Activated naive CD8-positive, alpha-beta T cell treated with anti-CD3 and anti-CD28 coated beads, Interleukin-2, amount 50 U/mL, for 16 hours (primary cell): Measurements from ENCODE around the gene ACSF2.
A peak's percentile ranks its signal among the peaks of the same experiment; 100 is the strongest.

Source experiments
- DNase-seq: peaks from one replicate; pipeline ENCODE4 v3.0.0-alpha.2; 2020; ENCODE audit warnings: low read depth, low spot score

ACSF2 gene

DNA sequence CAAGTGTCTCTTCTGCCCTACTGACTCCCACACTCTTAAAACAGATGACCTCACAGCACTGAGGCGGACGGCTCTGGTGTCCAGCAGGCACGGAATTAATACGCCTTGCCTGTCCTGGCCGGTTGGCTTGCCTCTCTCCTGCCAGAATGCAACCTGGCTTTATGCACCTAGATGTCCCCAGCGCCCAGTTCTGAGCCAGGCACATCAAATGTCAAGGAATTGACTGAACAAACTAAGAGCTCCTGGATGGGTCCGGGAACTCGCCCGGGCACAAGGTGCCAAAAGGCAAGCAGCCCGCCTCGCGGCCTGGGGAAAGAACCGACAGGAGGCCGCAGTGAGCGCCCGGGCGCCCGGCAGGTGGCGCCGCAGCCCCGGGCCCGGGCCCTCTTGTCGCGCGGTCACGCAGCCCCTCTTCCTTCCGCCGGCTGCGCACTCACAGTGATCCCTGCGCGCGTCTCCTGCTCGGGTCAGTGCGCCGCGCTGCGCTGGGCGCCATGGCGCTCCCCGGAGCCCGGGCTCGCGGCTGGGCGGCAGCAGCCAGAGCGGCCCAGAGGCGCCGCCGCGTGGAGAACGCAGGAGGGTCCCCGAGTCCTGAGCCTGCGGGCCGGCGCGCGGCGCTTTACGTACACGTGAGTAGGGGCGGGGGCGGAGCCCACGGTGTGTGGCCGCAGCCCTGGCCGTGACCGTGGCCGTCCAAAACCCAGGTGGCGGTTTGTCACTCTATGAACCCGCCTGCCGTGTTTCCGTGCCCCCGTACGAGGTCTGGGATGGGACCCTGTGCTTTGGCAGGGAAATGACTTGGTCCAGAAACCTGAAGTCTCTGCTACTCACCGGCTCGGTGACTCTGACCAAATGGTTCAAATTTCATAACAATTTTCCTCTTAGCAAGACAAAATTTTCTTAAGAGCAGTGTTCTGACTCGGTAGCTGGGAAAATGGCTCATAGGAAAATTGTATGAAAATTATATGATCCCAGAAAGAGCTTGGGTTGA lies 52.7 kb downstream of the ACSF2 start, which contains the start of gene RSAD1:
Gene RSAD1 (plus strand): TSS at position 470 of the 991 bp plus-strand sequence. CDS start 25 bp downstream, at position 495.
- peak; percentile 61 for DNase-seq

DNA sequence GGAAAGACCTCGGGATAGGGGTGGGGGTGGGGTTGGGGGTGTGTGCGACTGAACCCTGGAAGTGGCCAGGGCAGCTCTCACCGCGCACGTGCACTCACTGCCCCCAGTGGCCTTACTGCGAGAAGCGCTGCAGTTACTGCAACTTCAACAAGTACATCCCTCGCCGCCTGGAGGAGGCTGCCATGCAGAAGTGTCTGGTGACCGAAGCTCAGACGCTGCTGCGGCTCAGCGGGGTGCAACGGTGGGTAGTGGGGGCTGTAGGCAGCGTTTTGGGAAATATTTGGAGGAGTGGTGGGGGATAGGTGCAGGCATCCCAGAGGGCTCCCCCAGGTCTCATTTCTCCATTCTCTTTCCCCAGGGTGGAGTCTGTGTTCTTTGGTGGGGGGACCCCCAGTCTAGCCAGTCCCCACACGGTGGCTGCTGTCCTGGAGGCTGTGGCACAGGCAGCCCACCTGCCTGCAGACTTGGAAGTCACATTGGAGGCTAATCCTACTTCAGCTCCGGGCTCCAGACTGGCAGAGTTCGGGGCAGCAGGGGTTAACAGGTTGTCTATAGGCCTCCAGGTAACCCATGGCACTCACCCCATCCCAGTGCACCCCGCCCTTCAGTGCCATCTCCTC lies 53.6 kb downstream of the ACSF2 start:
- peak; percentile 14 for DNase-seq

DNA sequence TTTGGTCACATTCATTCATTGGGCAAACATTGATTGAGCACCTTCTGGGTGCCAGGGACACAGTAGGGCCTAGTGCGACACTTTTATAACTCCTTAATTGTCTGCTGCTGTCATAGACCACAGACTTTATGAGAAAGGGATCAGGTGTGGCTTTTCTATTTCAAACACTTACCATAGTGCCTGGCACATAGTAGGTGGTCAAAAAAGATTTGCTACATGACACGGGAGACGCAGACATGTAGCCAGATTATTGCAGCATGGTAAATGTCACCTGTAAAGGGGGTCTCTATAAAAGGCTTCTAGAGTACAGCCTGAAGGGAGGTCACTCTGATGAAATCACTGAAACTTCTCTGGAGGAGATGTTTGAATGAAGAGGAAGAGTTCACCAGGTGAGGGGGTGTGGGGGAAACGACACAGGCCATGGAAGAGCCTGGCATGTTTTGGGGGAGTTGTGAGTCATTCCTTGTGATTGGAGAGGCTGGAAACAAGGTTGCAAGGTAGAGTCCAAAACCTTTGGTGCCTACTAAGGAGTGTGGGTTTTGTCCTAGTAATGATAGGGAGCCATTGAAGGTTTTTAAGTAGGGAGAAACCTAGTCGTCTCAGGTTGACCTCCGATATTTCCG lies 54.2 kb downstream of the ACSF2 start:
- no peak for DNase-seq

DNA sequence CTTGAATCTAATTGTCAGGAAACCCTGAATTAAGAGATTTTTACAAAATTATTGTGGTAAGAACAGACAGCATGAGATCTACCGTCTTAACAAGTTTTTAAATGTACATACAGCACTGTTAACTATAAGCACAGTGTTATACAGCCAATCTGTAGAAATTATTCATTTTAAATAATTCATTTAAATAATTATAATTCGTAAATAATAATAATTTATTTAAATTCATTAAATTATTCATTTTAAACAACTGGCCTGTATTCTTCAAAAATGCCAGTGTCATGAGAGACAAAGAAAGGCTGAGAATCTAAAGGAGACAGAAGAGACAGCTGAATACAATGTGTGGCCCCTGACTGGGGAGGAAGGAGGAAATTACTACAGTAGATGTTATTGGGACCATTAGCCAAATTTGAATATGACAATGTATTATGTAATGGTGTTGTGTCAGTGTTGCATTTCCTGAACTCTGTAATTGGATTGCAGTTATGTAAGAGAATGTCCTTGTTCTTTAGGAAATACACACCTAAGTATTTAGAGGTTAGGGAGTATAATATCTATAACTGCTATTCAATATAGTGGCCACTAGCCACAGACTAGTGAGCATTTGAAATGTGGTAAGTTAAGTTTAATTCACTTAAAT lies 55.0 kb downstream of the ACSF2 start:
- DNase-seq = no peak

DNA sequence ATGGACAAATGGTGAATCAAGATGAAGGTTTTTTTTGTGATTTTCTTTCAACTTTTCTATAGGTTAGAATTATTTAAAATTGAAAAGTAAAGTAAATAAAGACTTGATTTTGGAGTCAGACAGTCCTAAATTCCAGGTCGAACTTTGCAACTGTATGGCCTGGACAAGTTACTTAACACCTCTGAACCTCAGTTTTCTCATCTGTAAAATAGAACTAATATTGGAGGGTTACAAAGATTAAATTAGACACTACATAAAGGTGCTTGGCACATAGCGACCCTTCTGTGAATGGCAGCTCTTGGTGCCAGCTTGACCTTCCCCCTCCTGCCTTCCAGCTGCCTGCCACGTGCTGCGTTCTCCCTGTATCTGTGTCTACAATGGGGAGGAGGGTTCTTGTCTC lies 55.6 kb downstream of the ACSF2 start:
- DNase-seq = no peak

DNA sequence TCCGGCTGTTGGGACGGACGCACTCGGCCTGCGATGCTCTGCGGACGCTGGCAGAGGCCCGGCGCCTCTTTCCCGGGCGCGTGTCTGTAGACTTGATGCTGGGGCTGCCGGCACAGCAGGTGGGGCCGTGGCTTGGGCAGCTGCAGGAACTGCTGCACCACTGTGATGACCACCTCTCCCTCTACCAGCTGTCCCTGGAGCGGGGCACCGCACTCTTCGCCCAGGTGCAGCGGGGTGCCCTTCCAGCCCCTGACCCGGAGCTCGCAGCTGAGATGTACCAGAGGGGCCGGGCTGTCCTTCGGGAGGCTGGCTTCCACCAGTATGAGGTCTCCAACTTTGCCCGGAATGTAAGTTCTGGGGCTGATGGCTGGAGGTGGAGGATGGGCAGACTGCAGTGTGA lies 56.1 kb downstream of the ACSF2 start:
- no peak for DNase-seq

DNA sequence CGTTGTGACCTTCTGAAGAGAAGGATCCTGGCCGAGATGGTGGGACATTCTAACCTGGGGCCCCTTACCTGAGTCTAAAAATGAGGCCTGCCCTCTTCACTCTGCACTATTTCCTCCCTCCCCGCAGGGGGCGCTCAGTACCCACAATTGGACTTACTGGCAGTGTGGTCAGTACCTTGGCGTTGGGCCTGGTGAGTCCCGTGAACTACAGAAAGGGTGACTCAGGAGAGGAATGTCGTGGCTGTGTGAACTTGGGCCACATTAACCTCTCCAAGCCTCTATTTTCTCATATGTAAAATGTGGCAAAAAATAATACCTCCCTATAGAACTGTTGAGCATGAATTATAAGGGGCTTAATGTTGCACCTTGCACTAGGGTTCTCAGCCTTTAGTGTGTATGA lies 56.5 kb downstream of the ACSF2 start:
- DNase-seq = peak; percentile 62

DNA sequence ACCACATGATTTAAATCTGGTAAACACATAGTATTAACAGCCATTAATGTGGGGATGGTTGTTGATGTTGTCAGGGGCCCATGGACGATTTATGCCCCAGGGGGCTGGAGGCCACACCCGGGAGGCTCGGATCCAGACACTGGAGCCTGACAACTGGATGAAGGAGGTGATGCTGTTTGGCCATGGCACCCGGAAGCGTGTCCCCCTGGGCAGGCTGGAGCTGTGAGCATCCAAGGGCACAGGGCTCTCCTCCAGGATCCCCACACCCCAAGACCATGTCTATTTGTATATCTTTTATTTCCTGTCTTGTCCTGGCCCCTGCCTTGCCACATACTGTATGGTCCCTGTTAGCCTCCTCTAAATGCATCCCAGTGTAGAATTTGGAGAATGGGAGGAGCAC lies 57.2 kb downstream of the ACSF2 start:
- no peak for DNase-seq

DNA sequence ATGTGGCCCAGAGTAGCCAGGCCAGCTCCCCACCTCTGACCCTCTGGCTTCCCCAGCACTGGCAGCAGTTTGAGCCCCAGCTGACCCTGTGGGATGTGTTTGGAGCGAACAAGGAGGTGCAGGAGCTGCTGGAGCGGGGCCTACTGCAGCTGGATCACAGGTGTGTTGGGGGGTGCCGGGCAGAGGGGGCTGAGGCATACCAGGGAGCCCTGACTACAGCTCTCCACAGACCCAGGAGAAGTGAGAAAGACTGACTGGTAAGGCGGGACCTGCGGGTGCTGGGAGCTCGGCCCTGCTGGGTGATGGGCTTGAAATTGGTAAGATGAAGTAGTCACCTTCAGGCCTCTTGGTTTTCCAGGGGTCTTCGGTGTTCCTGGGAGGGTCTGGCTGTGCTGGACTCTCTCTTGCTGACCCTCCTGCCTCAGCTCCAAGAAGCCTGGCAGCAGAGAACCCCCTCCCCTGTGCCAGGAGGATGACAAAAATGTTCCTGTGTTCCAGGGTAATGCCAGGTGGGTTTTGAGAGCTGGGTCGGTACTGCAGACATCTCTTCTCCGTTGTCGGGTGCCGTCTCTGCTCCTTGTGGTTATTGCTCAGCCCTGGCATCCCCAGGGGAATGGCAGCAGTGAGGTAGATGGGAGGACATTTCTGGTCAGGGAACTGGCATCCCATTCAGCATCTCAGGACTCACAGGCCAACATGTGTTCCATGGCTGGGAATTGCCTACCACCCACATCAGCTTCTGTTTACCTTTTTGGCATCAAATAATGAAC lies 58.6 kb downstream of the ACSF2 start:
- DNase-seq = no peak

DNA sequence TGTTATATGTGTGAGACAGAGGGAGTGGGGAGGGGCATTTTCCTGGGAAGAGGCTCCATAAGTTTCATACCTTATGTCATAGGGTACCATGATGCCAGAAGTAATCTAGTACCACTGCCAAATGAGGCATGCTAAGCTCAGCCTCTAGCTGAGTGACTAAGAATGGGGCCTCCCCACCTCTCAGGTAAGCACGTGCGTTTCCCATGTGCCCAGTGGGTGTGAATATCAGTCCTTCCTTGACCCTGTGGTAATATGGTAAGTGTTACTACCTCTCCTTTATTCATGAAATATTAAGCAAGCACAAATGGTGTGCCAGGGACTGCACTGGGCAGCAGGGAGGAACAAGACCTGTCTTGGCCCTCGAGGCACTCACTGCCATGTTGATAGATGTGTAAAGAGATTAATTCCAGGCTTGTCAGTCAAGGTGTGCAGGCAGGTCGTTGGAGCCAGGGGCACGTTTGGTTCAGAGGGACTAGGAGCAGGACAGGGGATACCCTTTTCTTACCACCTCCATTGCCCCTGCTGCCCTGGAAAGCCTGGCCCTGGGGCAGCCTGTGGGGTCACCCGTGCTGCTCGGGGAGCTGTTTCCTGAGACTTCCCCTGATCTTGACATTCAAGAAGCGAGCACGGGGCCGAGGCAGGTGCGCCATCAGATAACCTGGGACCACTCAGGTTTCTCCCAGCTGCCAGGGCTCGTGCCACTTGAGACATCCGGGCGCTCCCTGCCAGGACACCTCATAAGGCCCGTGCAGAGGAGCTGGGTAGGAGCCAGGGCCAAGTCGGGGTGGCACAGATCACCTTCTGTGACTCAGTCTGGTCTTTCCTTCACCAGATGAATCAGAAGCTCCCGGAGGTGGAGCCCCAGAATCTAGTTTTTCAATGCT lies 61.4 kb downstream of the ACSF2 start:
- no peak for DNase-seq

DNA sequence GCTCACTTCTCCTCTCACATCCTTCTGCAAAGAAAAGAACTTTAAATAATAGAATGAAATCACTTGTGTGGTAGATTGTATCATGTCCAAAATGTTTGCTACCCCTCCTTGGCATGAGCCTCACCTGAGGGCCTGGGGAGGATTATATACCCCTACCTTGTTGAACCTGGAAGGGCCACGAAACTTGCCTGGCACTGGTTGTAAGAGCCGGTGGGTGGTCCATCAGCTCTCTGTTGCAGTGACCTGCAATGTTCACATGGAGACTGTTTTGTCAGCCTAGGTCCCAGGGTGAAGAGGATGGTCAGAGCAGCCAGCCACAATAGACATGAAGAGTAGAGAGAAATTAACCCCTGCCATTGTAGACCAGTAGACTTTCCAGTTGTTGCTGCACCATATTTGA lies 62.9 kb downstream of the ACSF2 start:
- DNase-seq = no peak

DNA sequence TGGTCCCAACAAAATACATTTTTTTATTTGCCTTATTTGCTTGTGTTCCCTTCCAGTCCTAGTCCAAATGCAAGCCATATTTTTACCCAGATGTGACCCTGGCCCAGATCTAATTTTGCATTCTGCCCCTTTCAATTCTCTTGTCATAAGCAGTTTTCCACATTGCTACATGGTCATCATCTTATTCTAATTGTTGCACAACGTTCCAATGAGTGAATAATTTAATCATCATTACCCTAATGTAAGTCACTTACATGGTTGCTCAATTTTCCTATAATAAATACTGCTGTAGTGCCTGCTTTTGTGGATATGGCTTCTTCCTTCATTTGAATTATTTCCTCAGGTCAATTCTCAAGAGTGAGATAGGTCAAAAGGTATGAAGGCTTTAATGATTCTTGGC lies 65.5 kb downstream of the ACSF2 start:
- DNase-seq = no peak

DNA sequence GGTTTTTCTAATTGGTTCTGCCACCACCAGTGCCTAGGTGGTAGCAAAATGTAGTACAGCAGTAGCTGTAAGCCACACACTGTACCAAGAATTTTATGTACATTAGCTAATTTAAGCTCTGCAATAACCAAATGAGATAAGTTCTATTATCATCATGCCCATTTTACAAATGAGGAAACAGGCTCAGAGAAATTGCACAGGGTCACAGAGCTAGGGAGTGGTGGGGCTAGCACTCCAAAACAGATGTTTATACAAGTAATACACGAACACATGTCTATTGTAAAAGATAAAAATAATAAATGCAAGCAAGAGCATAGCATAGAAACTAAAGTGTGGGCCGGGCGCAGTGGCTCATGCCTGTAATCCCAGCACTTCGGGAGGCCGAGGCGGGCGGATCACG lies 66.2 kb downstream of the ACSF2 start:
- no peak for DNase-seq

DNA sequence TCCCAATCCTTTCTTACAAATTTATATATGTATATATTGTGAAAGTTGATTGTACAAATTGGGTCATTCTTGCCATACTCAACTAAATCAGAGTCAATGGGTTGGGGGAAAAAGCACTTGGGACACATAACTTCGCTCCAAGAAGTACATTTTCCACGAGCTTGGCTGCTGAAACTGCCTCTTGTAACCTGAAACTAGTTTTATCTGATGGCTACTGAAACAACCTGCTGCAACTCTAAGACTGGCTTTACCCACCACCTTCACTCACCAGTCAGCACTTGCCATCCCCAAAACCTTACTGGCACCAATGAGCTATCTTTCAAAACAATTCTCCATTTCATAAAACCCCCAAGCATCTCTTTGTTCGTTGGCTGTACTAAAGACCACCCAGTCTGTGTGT lies 67.7 kb downstream of the ACSF2 start:
- DNase-seq = no peak

DNA sequence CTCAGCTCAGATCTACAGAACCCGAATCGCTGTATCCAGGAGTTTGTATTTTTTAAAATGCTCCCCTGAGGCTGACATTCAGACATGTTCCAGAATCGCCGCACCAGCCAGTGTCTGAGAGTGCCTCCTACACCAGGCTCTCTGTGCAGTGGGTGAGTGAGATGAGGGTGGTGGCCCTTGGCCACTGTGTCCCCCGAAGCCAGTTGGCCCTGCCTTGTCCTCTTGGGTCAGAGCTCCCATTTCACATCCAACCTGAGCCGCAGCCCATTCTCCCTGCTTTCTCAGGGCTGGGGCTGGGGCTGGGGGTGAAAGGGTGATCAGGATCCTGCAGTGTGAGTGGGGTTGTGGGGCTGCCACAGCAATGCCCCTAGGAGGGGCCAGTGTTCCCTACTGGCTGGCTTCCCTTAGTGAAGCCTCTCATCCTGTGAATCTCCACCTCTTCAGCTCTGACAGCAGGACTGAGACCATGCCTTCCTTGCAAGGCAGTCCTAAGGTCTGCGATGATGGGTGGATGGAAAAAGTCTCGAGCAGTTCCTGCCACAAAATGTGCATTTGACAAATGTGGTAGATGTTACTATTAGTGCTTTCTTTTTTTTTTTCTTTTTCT lies 69.3 kb downstream of the ACSF2 start:
- no peak for DNase-seq

DNA sequence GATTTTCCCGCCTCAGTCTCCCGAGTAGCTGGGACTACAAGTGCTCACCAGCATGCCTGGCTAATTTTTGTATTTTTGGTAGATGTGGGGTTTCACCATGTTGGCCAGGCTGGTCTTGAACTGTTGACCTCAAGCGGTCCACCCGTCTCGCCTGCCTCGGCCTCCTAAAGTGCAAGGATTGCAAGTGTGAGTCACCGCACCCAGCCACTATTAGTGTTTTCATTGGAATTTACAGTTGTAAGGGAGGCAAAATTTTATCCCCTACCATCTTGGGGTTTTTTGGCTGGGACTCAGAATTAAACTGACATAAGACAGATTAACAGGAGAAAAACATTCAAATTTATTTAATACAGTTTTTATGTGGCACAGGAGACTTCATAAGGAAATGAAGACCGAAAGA lies 69.9 kb downstream of the ACSF2 start:
- DNase-seq = no peak

DNA sequence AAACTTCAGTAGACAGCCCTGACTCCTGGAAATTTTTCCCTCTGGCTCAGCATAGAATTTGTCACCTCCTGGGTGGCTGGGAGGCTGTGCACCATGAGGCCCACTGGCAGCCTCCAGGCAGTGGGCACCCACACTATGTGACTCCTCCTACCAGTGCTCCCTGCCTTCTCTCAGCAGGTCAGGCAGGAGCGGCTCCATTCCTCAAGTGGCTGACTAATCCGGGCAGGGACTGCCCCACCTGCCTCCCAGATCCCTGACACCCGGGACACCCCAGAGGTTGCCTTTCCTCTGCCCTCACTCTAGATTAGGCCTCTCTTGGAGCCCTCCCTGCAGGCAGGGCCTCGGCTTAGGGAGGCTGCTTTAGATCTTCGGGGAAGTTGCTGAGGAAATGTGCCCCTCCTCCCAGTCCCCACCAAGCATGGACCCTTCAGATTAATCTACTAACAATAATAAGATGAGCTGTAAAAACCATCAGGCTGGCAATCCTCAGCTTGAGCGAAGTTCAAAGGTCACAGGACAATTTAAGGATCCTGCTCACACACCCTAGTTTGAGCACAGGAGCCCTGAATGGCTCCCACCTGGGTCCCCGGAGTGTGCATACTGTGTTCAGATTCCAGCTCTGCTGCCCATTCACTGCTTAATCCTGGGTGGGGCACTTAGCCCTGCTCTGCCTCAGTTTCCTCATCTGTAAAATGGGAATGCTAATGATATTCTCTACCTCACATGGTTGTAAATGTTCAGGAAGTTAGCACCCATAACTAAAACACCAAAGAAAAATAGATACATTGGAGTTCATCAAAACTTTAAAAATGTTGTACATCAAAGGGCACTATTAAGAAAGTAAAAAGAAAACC lies 72.2 kb downstream of the ACSF2 start:
- no peak for DNase-seq

DNA sequence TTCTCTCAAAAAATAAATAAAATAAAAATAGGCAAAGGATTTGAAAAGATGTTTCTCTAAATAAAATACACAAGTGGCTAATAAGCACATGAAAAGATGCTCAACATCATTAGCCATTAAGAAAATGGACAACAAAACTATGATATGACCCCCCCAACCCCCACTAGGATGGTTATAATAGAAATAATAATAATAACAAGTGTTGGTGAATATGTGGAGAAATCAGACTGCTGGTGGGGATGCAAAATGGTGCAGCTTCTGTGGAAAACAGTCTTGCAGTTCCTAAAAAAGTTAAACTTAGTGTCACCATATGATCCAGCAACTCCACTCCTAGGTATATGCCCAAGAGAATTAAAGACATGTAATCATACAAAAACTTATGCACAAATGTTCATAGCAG lies 73.3 kb downstream of the ACSF2 start:
- no peak for DNase-seq

DNA sequence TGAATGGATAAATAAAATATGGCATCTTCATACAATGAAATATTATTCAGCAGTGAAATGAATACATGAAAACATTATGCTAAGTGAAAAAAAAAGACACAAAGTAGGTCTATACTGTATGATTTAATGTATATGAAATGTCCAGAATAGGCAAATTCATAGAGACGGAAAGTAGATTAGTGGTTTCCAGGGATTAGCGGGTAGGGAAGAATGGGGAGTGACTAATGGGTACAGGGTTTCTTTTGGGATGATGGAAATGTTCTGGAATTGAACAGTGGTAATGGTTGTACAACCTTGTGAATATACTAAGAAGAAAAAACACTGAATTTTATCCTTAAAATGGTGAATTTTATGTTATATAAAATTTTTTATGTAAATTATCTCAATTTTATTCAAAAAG lies 73.7 kb downstream of the ACSF2 start:
- DNase-seq = no peak
